Renal pelvis (tissue), 12 donors: ENCODE measurements around the gene S100A4. TPM values are rescaled to one million over a fixed set of nuclear protein-coding genes. Genes with fewer than 3 reads are reported as not detected.
"Not testable (repeated sequence)": the region's sequence is repeated elsewhere in the genome, so short reads cannot be mapped to it uniquely, and the experiment has no call there.

ENCODE experiments used
- DNase-seq: peaks from one replicate; pipeline ENCODE4 v3.0.0-alpha.2; 2013
- long read RNA-seq, 16 experiments: transcript quantifications; one replicate each; lab custom pipeline, GENCODE V29; 2026
- polyA plus RNA-seq, 3 donors: library from polyadenylated mRNA; unstranded; fragments of 120-200 nt; gene quantifications; one replicate each; pipeline ENCODE4 v1.2.1, GENCODE V29; 2013; ENCODE audit not compliant: insufficient read length in 3 of 3

The S100A4 gene
- 10 to 100 TPM; 31.7 to 34.9 (median 31.7) TPM for polyA plus RNA-seq
- long read RNA-seq, donor 1, transcript S100A4-203 (3 exons, 573 nt) = minor isoform, 5 of 48 reads
- long read RNA-seq, donor 1, transcript S100A4-204 (3 exons, 600 nt) = major isoform, 36 of 48 reads
- long read RNA-seq, donor 1, partial matches to known transcripts = 0 of 48 reads
- long read RNA-seq, donor 1, other reads (novel, unspliced or antisense) = 0 of 48 reads
- long read RNA-seq, donor 2, transcript S100A4-204 (3 exons, 600 nt) = major isoform, 18 of 29 reads
- long read RNA-seq, donor 2, transcript S100A4-206 (2 exons, 755 nt) = minor isoform, 6 of 29 reads
- long read RNA-seq, donor 2, partial matches to known transcripts = 0 of 29 reads
- long read RNA-seq, donor 2, other reads (novel, unspliced or antisense) = 0 of 29 reads
- long read RNA-seq, donor 3, transcript S100A4-203 (3 exons, 573 nt) = minor isoform, 5 of 38 reads
- long read RNA-seq, donor 3, transcript S100A4-206 (2 exons, 755 nt) = minor isoform, 11 of 38 reads
- long read RNA-seq, donor 3, transcript S100A4-204 (3 exons, 600 nt) = major isoform, 21 of 38 reads
- long read RNA-seq, donor 3, partial matches to known transcripts = 0 of 38 reads
- long read RNA-seq, donor 3, other reads (novel, unspliced or antisense) = 0 of 38 reads
- long read RNA-seq, donor 4, transcript S100A4-204 (3 exons, 600 nt) = major isoform, 76 of 99 reads
- long read RNA-seq, donor 4, transcript S100A4-206 (2 exons, 755 nt) = minor isoform, 11 of 99 reads
- long read RNA-seq, donor 4, transcript S100A4-203 (3 exons, 573 nt) = minor isoform, 6 of 99 reads
- long read RNA-seq, donor 4, partial matches to known transcripts = 0 of 99 reads
- long read RNA-seq, donor 4, other reads (novel, unspliced or antisense) = 0 of 99 reads
- long read RNA-seq, donor 5, transcript S100A4-204 (3 exons, 600 nt) = major isoform, 8 of 15 reads
- long read RNA-seq, donor 5, partial matches to known transcripts = 0 of 15 reads
- long read RNA-seq, donor 5, other reads (novel, unspliced or antisense) = 0 of 15 reads
- long read RNA-seq, donor 6, transcript S100A4-206 (2 exons, 755 nt) = minor isoform, 5 of 27 reads
- long read RNA-seq, donor 6, transcript S100A4-204 (3 exons, 600 nt) = major isoform, 19 of 27 reads
- long read RNA-seq, donor 6, partial matches to known transcripts = 0 of 27 reads
- long read RNA-seq, donor 6, other reads (novel, unspliced or antisense) = 0 of 27 reads
- long read RNA-seq, donor 7, transcript S100A4-206 (2 exons, 755 nt) = minor isoform, 10 of 59 reads
- long read RNA-seq, donor 7, transcript S100A4-204 (3 exons, 600 nt) = major isoform, 42 of 59 reads
- long read RNA-seq, donor 7, partial matches to known transcripts = 0 of 59 reads
- long read RNA-seq, donor 7, other reads (novel, unspliced or antisense) = 0 of 59 reads
- long read RNA-seq, donor 8, transcript S100A4-206 (2 exons, 755 nt) = minor isoform, 6 of 49 reads
- long read RNA-seq, donor 8, transcript S100A4-204 (3 exons, 600 nt) = major isoform, 40 of 49 reads
- long read RNA-seq, donor 8, partial matches to known transcripts = 0 of 49 reads
- long read RNA-seq, donor 8, other reads (novel, unspliced or antisense) = 0 of 49 reads
- long read RNA-seq, donor 9, transcript S100A4-204 (3 exons, 600 nt) = major isoform, 22 of 38 reads
- long read RNA-seq, donor 9, transcript S100A4-206 (2 exons, 755 nt) = minor isoform, 11 of 38 reads
- long read RNA-seq, donor 9, partial matches to known transcripts = 0 of 38 reads
- long read RNA-seq, donor 9, other reads (novel, unspliced or antisense) = 0 of 38 reads
- long read RNA-seq, donor 10, transcript S100A4-206 (2 exons, 755 nt) = minor isoform, 6 of 40 reads
- long read RNA-seq, donor 10, transcript S100A4-204 (3 exons, 600 nt) = major isoform, 28 of 40 reads
- long read RNA-seq, donor 10, partial matches to known transcripts = 0 of 40 reads
- long read RNA-seq, donor 10, other reads (novel, unspliced or antisense) = 0 of 40 reads
- long read RNA-seq, donor 11, transcript S100A4-204 (3 exons, 600 nt) = major isoform, 12 of 17 reads
- long read RNA-seq, donor 11, partial matches to known transcripts = 0 of 17 reads
- long read RNA-seq, donor 11, other reads (novel, unspliced or antisense) = 0 of 17 reads
- long read RNA-seq, donor 12, transcript S100A4-206 (2 exons, 755 nt) = minor isoform, 10 of 89 reads
- long read RNA-seq, donor 12, transcript S100A4-203 (3 exons, 573 nt) = minor isoform, 7 of 89 reads
- long read RNA-seq, donor 12, transcript S100A4-204 (3 exons, 600 nt) = major isoform, 69 of 89 reads
- long read RNA-seq, donor 12, partial matches to known transcripts = 0 of 89 reads
- long read RNA-seq, donor 12, other reads (novel, unspliced or antisense) = 0 of 89 reads
- long read RNA-seq, donor 13, transcript S100A4-206 (2 exons, 755 nt) = minor isoform, 7 of 32 reads
- long read RNA-seq, donor 13, transcript S100A4-204 (3 exons, 600 nt) = major isoform, 24 of 32 reads
- long read RNA-seq, donor 13, partial matches to known transcripts = 0 of 32 reads
- long read RNA-seq, donor 13, other reads (novel, unspliced or antisense) = 0 of 32 reads
- long read RNA-seq, donor 14 = 0 reads
- long read RNA-seq, donor 15, transcript S100A4-203 (3 exons, 573 nt) = minor isoform, 6 of 33 reads
- long read RNA-seq, donor 15, transcript S100A4-204 (3 exons, 600 nt) = major isoform, 23 of 33 reads
- long read RNA-seq, donor 15, partial matches to known transcripts = 0 of 33 reads
- long read RNA-seq, donor 15, other reads (novel, unspliced or antisense) = 0 of 33 reads
- long read RNA-seq, donor 16, transcript S100A4-206 (2 exons, 755 nt) = minor isoform, 10 of 45 reads
- long read RNA-seq, donor 16, transcript S100A4-204 (3 exons, 600 nt) = major isoform, 33 of 45 reads
- long read RNA-seq, donor 16, partial matches to known transcripts = 0 of 45 reads
- long read RNA-seq, donor 16, other reads (novel, unspliced or antisense) = 0 of 45 reads

DNA sequence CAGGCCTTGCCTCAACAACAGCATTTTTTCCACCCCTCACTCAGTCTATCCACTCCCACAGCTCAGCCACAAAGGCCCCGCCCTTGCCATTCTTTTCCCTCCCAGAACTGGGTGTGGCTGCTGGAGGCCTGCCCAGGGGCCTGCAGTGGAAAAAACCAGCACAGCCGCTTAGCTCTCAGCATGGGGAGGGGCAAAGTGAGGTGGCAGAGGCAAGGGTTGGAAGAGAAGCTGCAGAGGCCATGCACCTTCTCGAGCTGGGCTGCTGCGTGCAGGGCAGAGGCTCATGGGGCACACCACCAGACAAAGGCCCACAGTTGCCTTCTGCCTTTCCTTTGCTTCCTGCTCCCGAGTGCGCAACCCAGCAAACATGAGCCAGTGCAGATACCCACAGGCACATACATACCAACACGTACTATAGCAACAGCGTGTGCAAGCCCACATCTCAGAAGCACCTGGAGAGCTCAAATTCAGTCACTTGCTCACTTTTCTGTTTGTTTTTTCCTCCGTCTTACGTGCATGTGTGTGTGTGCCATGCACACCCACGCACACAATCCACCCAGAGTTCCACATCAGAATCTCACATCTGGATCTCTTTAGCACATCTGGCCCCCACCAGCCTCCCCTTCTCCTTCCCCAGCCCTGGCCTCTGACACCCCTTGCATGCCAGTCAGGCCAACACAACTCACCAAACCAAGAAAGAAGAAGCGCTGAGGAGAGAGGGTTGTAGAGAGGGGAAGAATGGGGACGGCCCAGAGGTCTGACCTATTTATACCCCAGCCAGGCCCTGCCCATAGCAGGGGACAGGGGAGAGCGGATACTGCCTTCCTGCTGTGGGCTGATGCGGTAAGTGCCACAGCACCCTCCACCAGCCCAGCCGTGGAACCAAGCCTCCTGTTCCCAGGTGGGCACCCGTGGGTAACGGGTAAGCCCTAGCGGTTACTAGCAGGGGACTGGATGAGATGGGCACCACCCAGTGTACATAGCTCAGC lies at the start of gene S100A4:
Gene S100A4, minus strand, starts transcription at position 740 of the 989 bp plus-strand sequence. CDS start 1,012 bp downstream, outside the sequence.
- peak; percentile 88 for DNase-seq

DNA sequence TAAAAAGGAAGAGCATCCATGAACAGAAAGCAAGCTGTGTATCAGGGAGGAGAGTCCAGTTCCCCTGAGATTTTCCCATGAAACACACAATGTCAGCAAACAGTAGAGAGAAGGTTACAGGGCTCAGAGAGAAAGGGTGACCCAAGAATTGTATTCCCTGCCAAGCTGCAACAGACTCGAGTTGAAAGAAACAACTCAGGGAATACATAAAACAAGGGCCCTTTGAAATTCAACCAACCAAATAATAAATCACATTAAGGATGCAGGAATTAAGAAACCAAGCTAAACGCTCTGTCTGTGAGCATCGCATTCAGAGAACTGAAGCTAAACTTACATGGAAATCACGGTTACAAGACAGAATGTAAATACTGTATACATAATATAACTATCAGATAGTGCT lies 47.1 kb upstream of the S100A4 start:
- no peak for DNase-seq

DNA sequence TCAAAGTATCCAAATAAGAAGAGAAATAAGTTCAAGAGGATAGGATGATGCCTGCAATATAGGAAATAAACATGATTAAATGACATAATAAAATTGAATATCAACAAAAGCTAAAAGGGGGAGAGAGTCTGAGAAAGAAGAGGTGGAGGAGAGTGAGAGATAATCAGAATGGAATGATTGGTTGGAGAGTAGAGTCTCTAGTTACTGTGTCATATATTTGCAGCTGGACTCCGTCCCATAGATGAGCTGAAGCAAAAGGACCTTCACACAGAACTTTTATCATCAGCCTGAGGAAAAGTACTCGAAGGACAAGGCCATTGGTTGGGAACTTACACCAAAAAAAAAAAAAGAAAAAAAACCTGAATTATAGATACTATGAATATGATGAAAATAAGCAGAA lies 42.9 kb upstream of the S100A4 start:
- no peak for DNase-seq

DNA sequence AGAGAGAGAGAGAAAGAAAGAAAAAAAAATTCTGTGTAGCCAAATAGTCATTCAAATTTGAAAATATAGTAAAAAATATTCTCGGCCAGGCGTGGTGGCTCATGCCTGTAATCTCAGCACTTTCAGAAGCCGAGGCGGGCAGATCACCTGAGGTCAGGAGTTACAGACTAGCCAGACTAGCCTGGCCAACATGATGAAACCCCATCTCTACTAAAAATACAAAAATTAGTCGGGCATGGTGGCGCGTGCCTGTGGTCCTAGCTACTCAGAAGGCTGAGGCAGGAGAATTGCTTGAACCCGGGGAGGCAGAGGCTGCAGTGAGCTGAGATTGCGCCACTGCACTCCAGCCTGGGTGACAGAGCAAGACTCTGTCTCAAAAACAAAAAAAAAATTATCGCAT lies 42.4 kb upstream of the S100A4 start:
- not testable (repeated sequence) for DNase-seq

DNA sequence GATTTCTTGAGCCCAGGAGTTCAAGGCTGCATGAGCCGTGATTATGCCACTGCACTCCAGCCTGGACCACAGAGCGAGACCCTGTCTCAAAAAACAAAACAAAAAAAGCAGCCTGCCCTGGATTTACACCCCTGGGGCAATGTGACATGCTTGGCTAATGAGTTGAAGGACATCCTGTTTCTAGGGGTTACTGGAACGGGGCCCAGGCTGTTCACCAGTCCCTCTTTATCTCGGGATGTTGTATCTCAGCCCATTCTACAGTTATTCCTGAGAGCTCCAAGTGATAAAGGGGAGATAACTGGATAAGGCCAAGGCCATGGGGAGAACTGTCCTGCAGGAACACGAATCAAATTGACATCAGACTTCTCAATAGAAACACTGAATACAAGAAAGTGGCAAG lies 41.7 kb upstream of the S100A4 start:
- no peak for DNase-seq

DNA sequence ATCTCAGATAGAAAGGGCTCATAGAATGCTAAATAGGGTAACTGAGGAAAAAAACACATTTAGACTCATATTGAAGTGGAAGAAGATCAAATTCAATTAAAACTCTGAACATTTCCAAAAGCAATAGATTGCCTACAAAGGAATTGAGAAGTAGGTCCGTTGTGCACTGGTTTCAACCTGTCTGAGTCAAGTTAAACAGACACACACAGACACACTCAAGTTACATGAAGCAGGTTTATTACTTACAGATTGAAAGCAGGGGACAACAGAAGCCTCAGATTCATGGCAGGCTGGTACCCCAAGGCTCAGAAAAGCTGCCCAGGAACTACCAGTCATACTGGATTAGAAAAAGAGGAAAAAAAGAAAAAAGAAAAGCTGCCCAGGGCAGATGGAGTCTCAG lies 40.7 kb upstream of the S100A4 start:
- no peak for DNase-seq

DNA sequence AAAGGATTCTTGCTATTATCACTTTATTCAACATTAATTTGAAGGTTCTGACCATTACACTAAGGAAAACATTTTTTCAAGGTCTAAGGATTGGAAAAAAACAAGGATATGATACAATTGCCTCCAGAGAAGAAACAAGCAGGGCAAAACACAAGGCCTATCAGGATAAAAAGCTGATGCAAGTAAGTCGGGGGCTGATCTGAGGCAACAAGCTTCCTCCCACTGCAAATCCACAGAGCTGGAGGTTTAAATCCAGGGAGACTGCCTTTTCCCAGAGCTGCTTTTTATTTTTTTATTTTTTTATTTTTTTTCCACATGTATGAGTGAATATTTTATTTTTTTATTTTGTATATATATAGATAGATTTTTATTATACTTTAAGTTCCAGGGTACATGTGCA lies 39.4 kb upstream of the S100A4 start:
- no peak for DNase-seq

DNA sequence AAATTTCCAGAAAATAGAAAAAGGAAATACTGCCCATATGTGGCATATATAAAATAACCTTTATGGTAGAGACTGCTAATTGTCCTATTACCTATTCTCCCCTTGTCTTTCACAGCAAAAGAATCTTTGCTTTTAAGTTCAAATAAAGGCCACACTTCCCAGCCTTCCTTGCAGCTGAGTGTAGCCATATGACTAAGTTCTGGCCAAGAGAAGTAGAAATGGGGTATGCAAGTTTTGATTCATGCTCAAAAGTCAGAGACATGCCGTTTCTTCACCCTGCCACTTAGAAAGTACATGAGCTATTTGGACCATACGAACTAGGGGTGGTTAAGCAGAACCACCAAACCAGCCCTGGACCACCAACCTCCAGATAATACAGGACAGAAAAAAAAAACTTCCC lies 38.4 kb upstream of the S100A4 start:
- no peak for DNase-seq

DNA sequence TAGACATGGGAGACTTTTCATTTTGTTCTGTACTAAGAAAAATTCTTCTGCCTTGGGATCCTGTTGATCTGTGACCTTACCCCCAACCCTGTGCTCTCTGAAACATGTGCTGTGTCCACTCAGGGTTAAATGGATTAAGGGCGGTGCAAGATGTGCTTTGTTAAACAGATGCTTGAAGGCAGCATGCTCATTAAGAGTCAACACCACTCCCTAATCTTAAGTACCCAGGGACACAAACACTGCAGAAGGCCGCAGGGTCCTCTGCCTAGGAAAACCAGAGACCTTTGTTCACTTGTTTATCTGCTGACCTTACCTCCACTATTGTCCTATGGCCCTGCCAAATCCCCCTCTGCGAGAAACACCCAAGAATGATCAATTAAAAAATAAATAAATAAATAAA lies 37.9 kb upstream of the S100A4 start:
- DNase-seq = not testable (repeated sequence)

DNA sequence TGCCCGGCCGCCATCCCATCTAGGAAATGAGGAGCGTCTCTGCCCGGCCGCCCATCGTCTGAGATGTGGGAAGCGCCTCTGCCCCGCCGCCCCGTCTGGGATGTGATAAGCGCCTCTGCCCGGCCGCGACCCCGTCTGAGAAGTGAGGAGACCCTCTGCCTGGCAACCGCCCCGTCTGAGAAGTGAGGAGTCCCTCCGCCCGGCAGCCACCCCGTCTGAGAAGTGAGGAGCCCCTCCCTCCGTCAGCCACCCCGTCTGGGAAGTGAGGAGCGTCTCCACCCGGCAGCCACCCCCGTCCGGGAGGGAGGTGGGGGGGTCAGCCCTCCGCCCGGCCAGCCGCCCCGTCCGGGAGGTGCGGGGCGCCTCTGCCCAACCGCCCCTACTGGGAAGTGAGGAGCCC lies 37.2 kb upstream of the S100A4 start:
- not testable (repeated sequence) for DNase-seq

DNA sequence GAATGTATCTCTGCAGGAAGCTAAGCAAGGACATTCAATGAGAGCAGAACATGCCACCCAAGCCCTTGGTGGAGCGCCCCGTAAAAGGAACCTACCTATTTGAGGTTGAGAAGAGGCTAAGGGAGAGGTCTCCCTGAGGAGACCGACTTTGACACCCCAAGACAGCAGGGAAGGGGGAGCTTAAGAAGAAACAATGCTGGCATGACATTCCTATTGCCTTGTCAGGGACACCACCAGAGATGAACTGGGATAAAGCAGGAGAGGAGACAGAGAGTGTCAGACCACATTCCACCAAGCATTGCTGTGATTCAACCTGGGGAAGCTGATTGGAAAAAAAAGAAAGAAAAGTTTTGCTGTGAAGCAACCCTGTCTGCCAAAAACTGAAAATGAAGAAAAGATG lies 33.3 kb upstream of the S100A4 start:
- no peak for DNase-seq

DNA sequence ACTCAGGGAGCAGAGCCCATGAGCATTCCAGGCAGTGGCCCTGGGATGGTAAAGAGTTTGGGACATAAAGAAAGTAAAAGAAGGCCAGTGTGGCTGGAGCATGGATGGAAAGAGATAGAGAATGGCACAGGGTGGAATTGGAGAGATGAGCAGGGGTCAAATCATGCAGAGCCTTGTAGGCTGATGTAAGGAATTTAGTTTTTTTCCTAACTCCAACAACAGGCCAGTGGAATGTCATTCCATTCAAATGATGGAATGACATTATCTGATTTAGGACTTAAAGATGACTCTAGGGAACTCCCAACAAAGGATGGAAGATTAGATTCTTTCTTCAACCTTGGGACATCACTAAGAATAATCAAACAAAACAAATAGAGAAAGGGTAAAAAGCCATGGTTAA lies 32.9 kb upstream of the S100A4 start:
- DNase-seq = no peak

DNA sequence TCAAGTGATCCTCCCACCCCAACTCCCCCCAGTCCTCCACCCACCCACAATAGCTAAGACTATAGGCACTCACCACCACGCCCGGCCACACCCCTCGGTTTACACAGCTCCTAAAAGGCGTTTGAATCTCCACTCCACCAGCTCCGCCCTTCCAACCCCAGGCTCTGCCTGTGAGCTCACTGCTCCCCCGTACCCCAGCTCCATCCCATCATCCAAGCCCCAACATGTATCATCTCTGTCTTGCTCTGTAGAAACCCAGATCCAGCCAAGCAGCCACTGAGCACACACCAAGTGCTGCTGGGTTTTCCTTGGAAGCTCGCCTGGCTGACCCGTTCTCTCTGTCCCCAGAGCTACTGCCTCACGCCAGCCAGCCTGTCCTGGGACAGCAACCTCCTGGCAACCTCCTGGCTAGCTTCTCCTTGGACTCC lies 32.0 kb upstream of the S100A4 start:
- no peak for DNase-seq

DNA sequence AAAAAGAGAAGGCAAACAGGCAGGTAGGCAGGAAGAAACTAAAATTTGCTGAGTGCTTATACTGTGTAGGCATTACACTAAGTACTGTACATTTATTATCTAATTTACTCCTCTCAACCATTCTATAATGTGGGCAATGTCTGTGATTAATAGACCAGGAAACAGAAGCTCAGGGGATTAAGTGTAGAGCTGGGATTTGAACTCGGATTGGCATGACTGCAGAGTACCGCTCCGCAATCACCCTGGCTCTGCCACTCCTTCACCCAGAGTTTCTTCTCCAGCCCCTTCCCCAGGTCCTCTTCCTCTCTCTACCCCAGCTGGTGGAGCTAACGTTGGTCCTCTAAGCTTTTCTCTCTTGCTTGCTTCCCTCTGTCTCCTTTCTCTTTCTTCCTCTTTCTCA lies 31.5 kb upstream of the S100A4 start:
- DNase-seq = no peak

DNA sequence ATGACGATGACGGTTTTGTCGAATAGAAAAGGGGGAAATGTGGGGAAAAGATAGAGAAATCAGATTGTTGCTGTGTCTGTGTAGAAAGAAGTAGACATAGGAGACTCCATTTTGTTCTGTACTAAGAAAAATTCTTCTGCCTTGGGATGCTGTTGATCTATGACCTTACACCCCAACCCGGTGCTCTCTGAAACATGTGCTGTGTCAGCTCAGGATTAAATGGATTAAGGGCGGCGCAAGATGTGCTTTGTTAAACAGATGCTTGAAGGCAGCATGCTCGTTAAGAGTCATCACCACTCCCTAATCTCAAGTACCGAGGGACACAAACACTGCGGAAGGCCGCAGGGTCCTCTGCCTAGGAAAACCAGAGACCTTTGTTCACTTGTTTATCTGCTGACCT lies 29.9 kb upstream of the S100A4 start:
- DNase-seq = not testable (repeated sequence)

DNA sequence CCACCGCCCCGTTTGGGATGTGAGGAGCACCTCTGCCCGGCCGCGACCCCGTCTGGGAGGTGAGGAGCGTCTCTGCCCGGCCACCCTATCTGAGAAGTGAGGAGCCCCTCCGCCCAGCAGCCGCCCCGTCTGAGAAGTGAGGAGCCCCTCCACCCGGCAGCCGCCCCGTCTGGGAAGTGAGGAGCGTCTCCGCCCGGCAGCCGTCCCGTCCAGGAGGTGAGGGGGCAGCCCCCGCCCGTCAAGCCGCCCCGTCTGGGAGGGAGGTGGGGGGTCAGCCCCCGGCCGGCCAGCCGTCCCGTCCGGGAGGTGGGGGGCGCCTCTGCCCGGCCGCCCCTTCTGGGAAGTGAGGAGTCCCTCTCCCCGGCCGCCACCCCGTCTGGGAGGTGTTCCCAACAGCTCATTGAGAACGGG lies 29.5 kb upstream of the S100A4 start:
- DNase-seq = not testable (repeated sequence)

DNA sequence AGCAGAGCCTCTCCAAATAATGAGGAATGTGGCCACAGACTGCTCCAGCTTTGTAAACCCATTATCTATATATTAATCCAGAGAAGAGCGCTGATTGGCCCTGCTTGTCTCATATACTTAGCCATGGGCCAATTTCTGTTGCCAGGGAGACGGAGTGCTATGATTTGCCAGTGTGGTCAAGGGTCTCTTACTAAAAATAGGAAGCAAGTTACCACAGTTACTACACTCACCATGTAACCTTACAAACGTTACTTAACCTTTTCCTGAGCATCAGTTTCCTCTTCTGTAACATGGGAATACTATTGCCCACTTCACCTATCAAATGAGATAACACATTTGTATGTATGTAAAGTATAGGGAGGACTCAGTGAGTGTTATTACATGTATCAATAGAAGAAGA lies 27.7 kb upstream of the S100A4 start:
- no peak for DNase-seq
